GM21737 (cell line): ENCODE measurements around the gene GPD1.
A peak's percentile ranks its signal among the peaks of the same experiment; 100 is the strongest.
"Not testable (repeated sequence)": the region's sequence is repeated elsewhere in the genome, so short reads cannot be mapped to it uniquely, and the experiment has no call there.

Experiments used
- ATAC-seq: cut with Tn5 transposase; IDR thresholded peaks from one replicate; pipeline ENCODE4 v1.9.1; 2021; ENCODE audit warnings: mild to moderate bottlenecking, moderate library complexity; ENCODE audit not compliant: unreplicated experiment

The GPD1 gene

GRCh38 chr12:50073206-50073605, 30.6 kb upstream of the GPD1 start:
- no peak for ATAC-seq

- ATAC-seq = no peak
These were observed 30.1 kb upstream of the GPD1 start for GRCh38 chr12:50073712-50074111.

- no peak for ATAC-seq
These were observed 28.6 kb upstream of the GPD1 start for GRCh38 chr12:50074936-50075807.

GRCh38 chr12:50075808-50076170, 28.0 kb upstream of the GPD1 start:
- ATAC-seq = no peak

- ATAC-seq = no peak
These were observed 26.7 kb upstream of the GPD1 start for GRCh38 chr12:50077099-50077498.

GRCh38 chr12:50078281-50078680, 25.5 kb upstream of the GPD1 start:
- no peak for ATAC-seq

- no peak for ATAC-seq
These were observed 24.0 kb upstream of the GPD1 start for GRCh38 chr12:50079771-50080170.

- ATAC-seq = no peak
These were observed 22.6 kb upstream of the GPD1 start for GRCh38 chr12:50081096-50081808.

- no peak for ATAC-seq
These were observed 21.2 kb upstream of the GPD1 start for GRCh38 chr12:50082644-50083043.

- ATAC-seq = no peak
These were observed 20.5 kb upstream of the GPD1 start for GRCh38 chr12:50083301-50083700.

- not testable (repeated sequence) for ATAC-seq
These were observed 19.4 kb upstream of the GPD1 start for GRCh38 chr12:50084409-50084774.

GRCh38 chr12:50084775-50085614, 18.8 kb upstream of the GPD1 start, which contains the start of gene SMARCD1:
SMARCD1 (plus strand) TSS chr12:50085342; CDS start chr12:50085370, 28 bp downstream.
- peak; percentile 87 for ATAC-seq

- ATAC-seq = no peak
These were observed 18.2 kb upstream of the GPD1 start for GRCh38 chr12:50085615-50086072.

- ATAC-seq = no peak
These were observed 17.7 kb upstream of the GPD1 start for GRCh38 chr12:50086148-50086547.

GRCh38 chr12:50087151-50087550, 16.7 kb upstream of the GPD1 start:
- no peak for ATAC-seq

GRCh38 chr12:50087995-50088394, 15.8 kb upstream of the GPD1 start:
- ATAC-seq = no peak

GRCh38 chr12:50088577-50089335, 15.1 kb upstream of the GPD1 start:
- no peak for ATAC-seq

- no peak for ATAC-seq
These were observed 14.1 kb upstream of the GPD1 start for GRCh38 chr12:50089730-50090129.

GRCh38 chr12:50090391-50090790, 13.4 kb upstream of the GPD1 start:
- no peak for ATAC-seq

GRCh38 chr12:50097952-50098351, 5.9 kb upstream of the GPD1 start:
- ATAC-seq = no peak
